ENCODE data around the gene GDNF.
"Not testable (repeated sequence)": the region's sequence is repeated elsewhere in the genome, so short reads cannot be mapped to it uniquely, and the experiment has no call there.

The GDNF gene

GRCh38 chr5:37816331-37816730 lies 23.5 kb downstream of the GDNF start:
- DNase-seq (ENCODE audit: low spot score) = no peak

DNA sequence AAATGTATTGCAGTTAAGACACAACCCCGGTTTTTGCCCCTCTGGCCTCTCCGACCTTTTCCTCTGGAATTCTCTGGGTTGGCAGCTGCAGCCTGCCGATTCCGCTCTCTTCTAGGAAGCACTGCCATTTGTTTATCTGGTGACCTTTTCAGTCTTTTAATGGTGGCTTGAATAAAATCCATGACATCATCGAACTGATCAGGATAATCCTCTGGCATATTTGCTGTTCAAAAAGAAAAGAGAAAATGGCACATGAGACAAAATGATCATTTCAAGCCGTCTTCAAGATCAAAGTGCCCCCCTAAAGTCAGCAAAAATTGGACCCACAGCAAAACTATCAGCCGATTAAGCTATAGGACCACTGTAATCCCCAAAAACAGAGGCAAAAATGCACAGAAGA lies 23.9 kb downstream of the GDNF start:
- no peak for DNase-seq (ENCODE audit: low spot score)

DNA sequence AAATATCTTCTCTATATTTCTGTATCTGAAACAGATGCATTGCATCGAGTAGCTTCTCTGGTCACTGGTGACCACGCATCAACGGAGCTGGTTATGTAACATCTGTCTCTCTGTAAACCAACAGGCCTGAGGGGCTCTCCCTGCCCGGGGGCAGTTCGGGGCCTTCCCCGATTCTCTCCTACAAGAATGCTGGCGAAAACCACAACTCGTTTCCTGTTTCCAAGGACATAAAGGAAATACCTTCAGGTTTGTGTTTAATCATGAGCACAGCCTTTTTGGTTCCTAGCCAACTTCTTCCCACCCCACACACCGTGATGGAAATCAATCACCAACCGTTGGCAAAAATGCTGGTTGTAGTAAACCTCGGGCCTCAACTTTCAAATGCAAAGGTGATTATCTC lies 25.1 kb downstream of the GDNF start:
- DNase-seq (ENCODE audit: low spot score) = no peak

GRCh38 chr5:37812365-37812764 lies 27.5 kb downstream of the GDNF start:
- no peak for DNase-seq (ENCODE audit: low spot score)

DNA sequence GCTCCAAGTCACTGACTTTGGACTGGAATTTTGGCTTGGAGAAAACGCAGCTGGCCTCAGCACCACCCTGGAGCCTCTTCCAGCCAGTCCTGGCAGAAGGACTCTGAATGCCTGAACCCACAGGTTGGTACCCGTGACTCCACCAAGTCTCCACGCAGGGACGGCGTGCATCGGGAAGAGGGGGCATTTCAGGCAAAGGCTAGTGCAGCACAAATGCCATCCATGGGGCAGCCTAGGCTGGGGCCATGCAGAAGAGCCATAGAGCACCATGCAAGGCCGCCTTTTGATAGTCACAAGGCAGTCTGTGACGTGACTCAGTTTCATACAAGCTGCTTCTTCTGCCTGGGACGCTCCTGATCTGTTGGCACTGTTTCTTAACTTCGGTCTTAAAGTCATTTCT lies 28.0 kb downstream of the GDNF start:
- no peak for DNase-seq (ENCODE audit: low spot score)

GRCh38 chr5:37810311-37810710 lies 29.5 kb downstream of the GDNF start:
- no peak for DNase-seq (ENCODE audit: low spot score)

DNA sequence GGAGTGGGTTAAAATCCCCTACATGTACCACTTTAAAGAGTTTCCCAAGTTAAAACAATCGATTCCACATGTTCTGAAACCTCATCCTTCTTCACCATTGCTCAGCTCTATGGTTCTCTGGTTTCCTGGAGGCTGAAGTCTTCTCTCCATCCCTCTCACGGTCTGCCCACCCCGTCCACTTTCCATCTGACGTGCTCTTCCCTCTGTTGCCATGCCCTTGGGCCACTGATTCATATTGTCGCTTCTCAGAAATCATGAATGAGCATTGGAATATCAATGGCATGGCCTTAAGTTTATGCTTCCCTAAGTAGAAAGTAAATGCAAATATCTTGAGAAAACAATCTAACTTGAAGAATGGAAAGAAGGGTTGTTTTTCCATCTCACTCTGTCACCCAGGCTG lies 30.9 kb downstream of the GDNF start:
- no peak for DNase-seq (ENCODE audit: low spot score)

- DNase-seq (ENCODE audit: low spot score) = no peak
Measured at GRCh38 chr5:37807621-37808301, 32.1 kb downstream of the GDNF start.

GRCh38 chr5:37807015-37807414 lies 32.8 kb downstream of the GDNF start:
- no peak for DNase-seq (ENCODE audit: low spot score)

DNA sequence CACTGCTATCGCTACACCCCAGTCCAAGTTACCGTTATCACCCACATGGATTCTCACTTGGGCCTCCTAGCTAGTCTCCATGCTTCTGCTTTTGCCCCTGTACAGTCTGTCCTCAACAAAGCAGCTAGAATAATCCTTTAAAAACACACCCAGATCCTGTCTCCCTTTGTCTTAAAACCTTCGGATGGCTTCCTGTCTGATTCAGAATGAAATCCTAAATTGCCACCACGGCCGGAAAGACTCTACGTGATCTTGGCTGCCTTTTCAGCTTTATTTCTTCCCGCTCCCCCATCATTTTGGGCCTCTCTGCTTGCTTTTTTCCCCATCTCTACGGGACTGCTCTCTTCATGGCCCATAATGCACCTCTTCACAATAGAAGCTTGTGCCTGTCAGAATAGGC lies 33.4 kb downstream of the GDNF start:
- no peak for DNase-seq (ENCODE audit: low spot score)

DNA sequence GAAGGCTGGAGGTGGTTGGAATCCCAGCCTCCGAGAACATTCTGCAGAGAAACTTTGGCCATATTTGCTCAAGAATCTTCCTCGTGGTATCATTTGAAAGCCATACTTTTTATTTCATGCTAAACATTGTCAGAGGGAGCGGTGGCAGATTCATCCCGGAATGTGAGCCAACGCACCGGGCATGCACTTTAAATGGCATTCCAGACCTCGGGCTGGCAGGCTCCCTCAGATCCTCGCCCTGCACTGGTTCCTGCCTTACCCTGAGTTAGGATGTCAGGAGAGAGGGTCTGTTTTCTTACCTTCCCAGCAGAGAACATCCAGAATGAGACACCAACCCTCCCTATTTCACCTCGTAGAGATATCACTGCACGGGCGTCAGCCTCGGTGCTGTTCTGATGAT lies 33.8 kb downstream of the GDNF start:
- no peak for DNase-seq (ENCODE audit: low spot score)

GRCh38 chr5:37804401-37804800 lies 35.4 kb downstream of the GDNF start:
- no peak for DNase-seq (ENCODE audit: low spot score)

GRCh38 chr5:37803487-37803886 lies 36.4 kb downstream of the GDNF start:
- no peak for DNase-seq (ENCODE audit: low spot score)

DNA sequence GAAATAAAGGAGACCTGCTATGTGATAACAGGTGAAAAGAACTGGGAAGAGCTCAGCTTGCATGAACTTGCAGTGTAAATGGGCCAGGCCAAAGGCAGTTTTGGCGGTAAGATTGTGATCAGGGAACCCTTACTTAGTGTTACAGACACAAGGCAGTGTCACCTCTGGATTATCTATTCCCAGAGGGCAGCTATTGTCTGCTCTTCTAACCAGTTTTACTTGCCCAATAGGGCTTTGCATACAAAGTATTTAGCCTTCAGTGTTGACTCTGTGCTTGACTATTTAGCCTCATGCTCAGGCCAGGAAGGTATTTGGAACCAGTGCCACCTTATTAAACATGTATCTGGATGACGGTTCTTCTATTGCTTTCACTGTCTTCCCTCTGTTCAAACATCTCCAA lies 38.3 kb downstream of the GDNF start:
- no peak for DNase-seq (ENCODE audit: low spot score)

GRCh38 chr5:37799865-37800421 lies 39.9 kb downstream of the GDNF start:
- DNase-seq (ENCODE audit: low spot score) = no peak

- DNase-seq (ENCODE audit: low spot score) = not testable (repeated sequence)
Measured at GRCh38 chr5:37796435-37796834, 43.4 kb downstream of the GDNF start.

DNA sequence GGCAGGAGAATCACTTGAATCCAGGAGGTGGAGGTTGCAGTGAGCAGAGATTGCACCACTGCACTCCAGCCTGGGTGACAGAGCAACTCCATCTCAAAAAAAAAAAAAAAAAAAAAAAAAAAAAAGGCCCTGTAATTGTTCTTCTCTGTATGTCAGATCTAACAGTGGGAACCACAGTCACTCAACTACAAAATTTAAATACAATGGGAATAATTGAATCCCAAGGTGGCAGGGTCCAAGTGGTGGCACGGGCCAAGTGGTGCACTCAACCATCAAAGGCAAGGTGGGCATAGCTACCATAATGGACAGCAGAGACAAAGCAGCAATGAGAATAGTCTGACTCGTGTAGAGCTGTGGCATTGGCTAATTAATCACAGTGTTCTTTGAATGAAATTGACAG lies 44.5 kb downstream of the GDNF start:
- not testable (repeated sequence) for DNase-seq (ENCODE audit: low spot score)

GRCh38 chr5:37792975-37793631 lies 46.7 kb downstream of the GDNF start:
- no peak for DNase-seq (ENCODE audit: low spot score)

DNA sequence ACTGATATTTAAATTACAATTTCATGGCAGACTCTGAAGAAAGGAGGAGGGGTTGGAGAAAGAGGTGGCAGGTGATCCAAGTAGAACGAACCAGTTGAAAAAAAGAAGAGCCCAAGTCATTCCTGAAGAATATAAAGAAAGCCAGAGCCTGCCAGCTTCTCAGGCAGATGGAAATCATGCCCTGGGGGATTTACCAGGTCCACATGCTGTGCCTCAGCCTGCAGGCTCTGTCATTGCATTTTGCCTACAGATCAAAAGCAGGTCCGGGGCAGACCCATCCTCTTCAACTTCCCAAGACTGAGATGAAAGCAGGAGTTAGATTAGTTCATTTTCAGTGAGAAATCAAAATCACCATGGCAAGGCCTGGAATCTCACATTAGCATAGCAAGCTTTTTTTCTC lies 48.5 kb downstream of the GDNF start:
- DNase-seq (ENCODE audit: low spot score) = no peak

DNA sequence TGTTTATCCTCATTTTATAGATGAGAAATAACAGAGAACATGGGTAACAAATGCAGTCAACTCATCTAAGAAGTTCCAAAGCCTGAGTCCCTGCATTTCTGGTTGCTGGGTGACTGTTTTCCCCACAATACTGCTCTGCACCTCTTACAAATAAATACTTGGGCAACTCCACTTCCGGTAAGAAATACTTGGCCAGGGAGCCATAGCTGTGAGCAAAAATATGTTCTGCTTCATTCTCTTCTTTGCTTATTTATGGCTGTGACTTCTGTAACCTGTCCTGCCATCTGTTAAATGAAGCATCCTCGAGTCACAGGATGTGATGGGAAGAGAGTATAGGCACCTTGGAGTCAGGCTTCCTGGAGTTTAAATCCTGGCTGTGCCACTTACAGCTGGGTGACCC lies 49.9 kb downstream of the GDNF start:
- DNase-seq (ENCODE audit: low spot score) = no peak

DNA sequence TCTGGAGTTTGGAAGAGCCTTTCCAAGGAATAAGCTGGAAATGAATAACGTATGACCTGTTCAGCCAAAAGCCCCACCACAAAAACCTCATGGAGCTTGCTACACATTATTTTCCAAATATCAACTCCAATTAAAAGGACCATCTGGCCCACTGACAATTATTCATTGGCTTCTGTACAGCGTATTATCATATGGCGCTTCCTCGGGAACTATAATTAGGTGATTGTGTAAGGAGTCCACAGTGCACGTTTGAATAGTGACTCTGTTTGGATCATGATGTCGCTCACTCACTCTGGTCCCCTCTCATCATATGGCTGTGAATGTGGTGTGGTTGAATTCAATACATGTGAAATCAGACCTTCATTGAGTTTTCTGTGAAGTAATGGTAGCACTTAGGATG lies 52.1 kb downstream of the GDNF start:
- DNase-seq (ENCODE audit: low spot score) = no peak

DNA sequence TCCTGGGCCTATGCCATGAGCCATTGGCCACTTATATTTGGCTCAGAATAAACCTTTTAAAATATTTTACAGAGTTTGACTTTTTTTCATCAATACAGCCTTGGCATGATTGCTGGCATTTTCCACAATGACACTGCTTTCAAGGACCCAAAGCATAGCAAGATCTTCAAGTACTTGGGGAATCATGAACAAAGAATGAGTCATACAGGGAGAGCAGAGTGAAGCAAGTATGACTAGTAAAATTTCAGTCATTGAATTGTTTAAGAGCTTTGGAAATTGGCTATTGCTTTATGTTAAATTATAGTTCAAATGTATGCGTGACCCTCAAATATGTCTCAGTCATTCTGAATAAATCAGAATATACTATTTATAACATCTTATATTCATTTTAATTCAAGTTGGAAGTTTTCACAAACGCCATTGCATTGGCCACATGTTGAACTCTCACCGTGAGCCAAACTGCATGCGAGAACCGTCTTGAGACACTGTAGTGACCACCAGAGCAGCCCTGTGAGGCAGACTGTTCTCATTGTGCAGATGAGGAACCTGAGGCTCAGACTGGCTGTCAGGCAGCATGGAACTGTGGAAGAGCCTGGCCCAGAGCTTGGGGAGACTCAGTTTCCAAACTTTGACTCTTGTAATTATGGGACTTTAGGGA lies 52.9 kb downstream of the GDNF start:
- no peak for DNase-seq (ENCODE audit: low spot score)

DNA sequence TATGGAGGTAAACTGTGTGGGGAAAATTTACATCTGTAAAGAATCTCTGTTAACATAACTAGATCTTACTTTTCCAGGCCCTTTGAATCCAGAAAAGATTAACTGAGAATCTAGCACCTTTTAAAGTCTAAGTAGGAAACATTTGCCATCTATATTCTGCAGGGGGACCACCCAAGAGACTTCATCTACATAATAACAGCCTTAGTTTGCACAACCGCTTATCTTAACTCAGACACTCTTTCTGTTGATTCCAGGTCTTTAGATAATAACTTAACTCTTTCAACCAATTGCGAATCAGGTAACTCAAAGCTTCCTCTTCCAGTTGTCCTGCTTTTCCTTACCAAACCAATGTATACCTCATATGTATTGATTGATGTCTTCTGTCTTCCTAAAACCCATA lies 53.4 kb downstream of the GDNF start:
- no peak for DNase-seq (ENCODE audit: low spot score)

Data from CD4-positive, alpha-beta T cell treated with Interleukin-15 for 4 hours (primary cell).